GM19467 (cell line): ENCODE results near the gene PLP2.
A peak's percentile ranks its signal among the peaks of the same experiment; 100 is the strongest.
"Not testable (repeated sequence)": the region's sequence is repeated elsewhere in the genome, so short reads cannot be mapped to it uniquely, and the experiment has no call there.

ENCODE experiments used
- ATAC-seq: cut with Tn5 transposase; IDR thresholded peaks from one replicate; pipeline ENCODE4 v1.9.1; 2021; ENCODE audit warnings: mild to moderate bottlenecking, moderate library complexity; ENCODE audit not compliant: unreplicated experiment

PLP2 gene

GRCh38 chrX:49171752-49172279 lies at the start of gene PLP2:
Gene PLP2, plus strand, starts transcription at chrX:49171898. Its CDS starts 103 bp downstream, at chrX:49172001.
- ATAC-seq = no peak

- no peak for ATAC-seq
These were observed 49.2 kb upstream of the PLP2 start for GRCh38 chrX:49122499-49122898.

- not testable (repeated sequence) for ATAC-seq
These were observed 43.9 kb upstream of the PLP2 start for GRCh38 chrX:49127742-49128258.

- no peak for ATAC-seq
These were observed 42.3 kb upstream of the PLP2 start for GRCh38 chrX:49129427-49129826.

GRCh38 chrX:49132275-49132674 lies 39.4 kb upstream of the PLP2 start:
- not testable (repeated sequence) for ATAC-seq

GRCh38 chrX:49133759-49134158 lies 37.9 kb upstream of the PLP2 start:
- ATAC-seq = no peak

GRCh38 chrX:49137492-49137891 lies 34.2 kb upstream of the PLP2 start:
- ATAC-seq = no peak

- ATAC-seq = no peak
These were observed 32.0 kb upstream of the PLP2 start for GRCh38 chrX:49139713-49140112.

GRCh38 chrX:49142264-49142663 lies 29.4 kb upstream of the PLP2 start:
- not testable (repeated sequence) for ATAC-seq

GRCh38 chrX:49143154-49143553 lies 28.5 kb upstream of the PLP2 start:
- not testable (repeated sequence) for ATAC-seq

GRCh38 chrX:49147282-49147681 lies 24.4 kb upstream of the PLP2 start:
- no peak for ATAC-seq

- no peak for ATAC-seq
These were observed 23.8 kb upstream of the PLP2 start for GRCh38 chrX:49147936-49148335.

GRCh38 chrX:49148390-49149100 lies 23.2 kb upstream of the PLP2 start:
- ATAC-seq = not testable (repeated sequence)

- ATAC-seq = not testable (repeated sequence)
These were observed 22.4 kb upstream of the PLP2 start for GRCh38 chrX:49149291-49149690.

- no peak for ATAC-seq
These were observed 18.2 kb upstream of the PLP2 start for GRCh38 chrX:49153467-49153866.

- no peak for ATAC-seq
These were observed 16.3 kb upstream of the PLP2 start for GRCh38 chrX:49155243-49155899.

GRCh38 chrX:49155900-49156837 lies 15.5 kb upstream of the PLP2 start:
- ATAC-seq = peak; percentile 83

- no peak for ATAC-seq
These were observed 14.5 kb upstream of the PLP2 start for GRCh38 chrX:49157194-49157593.

GRCh38 chrX:49160908-49161307 lies 10.8 kb upstream of the PLP2 start:
- ATAC-seq = no peak

- ATAC-seq = no peak
These were observed 10.1 kb upstream of the PLP2 start for GRCh38 chrX:49161632-49162031.

GRCh38 chrX:49162620-49163019 lies 9.1 kb upstream of the PLP2 start, which contains the start of gene MAGIX:
Gene MAGIX, plus strand, starts transcription at chrX:49162758. Its CDS starts 132 bp downstream, at chrX:49162890.
- no peak for ATAC-seq
